HG03196 (cell line): ENCODE results near the gene ZBED4.
A peak's percentile ranks its signal among the peaks of the same experiment; 100 is the strongest.

Experiments
- ATAC-seq: cut with Tn5 transposase; IDR thresholded peaks from one replicate; pipeline ENCODE4 v1.9.1; 2021; ENCODE audit not compliant: unreplicated experiment

The ZBED4 gene

DNA sequence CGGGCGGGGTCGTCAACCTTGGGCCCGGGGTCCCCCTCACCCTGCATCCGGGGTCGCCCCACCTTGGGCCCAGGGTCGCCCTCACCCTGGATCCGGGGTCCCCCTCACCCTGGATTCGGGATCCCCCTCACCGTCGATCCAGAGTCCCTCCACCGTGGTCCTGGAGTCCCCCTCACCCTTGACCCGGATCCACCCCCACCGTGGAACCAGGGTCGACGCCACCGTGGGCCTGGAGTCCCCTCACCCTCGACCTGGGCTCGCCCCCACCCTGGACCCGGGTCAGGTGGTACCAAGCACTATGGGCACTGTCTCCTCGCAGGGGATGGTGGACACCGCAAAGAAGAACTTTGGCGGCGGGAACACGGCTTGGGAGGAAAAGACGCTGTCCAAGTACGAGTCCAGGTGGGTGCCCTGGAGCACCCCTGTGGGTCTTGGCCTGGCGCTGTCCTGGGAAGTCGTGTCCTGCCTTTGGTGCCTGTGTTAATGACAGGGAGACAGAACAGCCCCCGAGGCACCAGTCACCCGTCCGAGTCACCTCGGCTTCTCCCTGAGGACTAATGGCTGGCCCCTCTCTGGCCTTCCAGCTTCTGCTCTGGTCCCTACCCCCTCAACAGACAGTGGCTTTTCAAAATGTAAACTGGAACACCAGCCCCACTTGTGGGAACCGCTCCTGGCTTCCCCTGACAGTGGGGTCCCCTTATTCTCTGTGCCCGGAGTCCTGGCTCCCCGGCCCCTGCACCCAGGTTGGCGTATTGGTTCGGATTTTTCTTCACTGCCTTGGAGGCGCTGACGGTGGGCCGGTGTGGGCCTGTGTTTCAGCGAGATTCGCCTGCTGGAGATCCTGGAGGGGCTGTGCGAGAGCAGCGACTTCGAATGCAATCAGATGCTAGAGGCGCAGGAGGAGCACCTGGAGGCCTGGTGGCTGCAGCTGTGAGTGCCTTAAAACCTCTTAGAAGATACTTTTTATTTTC is 65.6 kb downstream of the ZBED4 start:
- peak; percentile 7 for ATAC-seq

DNA sequence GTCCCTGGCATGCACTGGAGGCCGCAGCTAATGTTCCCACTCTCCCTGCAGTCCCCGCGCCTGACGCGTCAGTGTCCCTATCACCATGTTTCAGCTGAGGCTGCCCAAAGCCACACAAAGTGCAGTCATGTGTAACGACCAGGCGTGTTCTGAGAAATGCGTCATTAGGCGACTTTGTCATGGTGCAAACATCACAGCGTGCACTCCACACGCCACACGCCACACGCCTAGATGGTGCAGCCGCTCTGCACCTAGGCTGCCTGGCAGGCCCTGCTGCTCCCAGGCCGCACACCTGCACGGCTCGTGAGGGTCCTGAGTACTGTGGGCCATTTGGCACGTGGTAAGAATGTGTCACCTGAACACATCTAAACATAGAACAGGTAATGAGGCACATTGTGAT is 67.2 kb downstream of the ZBED4 start:
- ATAC-seq: no peak

GRCh38 chr22:49921508-49922278 is 68.0 kb downstream of the ZBED4 start:
- ATAC-seq: no peak

DNA sequence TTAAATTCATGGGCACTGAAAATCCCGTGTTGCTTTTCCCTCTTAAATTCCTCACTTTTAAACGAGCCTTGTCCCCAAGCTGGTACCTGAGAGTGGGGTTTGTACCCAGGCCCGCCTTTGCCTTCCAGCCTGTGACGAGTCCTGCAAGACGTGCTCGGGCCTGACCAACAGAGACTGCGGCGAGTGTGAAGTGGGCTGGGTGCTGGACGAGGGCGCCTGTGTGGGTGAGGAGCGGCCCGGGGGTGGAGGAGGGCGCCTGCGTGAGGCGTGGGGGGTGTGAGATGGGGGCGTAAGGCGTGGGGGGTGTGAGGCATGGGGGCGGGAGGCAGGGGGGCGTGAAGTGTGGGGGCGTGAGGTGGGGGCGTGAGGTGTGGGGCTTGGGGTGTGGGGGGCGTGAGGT is 68.8 kb downstream of the ZBED4 start:
- no peak for ATAC-seq

GRCh38 chr22:49922926-49923325 is 69.3 kb downstream of the ZBED4 start:
- ATAC-seq: no peak

GRCh38 chr22:49923445-49923844 is 69.8 kb downstream of the ZBED4 start:
- no peak for ATAC-seq

DNA sequence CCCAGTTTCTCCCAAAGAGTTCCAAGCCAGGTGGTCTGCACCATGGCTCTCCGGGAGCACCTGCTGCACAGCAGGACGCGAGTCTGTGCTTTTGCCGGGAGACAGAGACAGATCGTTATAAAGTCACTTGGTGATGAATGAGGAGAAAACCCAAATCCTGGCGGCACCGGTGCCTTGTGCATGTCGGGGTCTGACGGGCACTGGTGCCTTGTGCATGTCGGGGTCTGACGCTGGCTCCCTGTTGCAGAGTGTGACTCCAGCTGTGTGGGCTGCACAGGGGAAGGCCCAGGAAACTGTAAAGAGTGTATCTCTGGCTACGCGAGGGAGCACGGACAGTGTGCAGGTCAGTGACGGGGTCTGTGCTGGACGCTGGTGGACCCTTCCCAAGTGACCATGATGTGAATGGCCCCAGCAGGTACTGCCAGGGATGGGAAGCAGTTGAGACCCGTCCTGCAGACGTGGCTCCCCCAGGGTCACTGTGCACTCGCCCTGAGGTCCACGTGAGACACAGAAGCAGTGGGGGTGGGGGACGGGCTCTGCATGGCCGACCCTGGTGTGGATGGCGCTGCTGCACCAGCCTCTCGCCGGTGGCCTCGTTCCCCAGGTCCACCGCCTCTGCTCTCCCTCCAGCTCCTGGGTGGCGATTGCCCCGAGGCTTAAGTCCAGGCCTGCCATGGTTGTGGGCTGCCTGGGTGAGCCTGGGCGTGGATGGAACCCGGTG is 70.6 kb downstream of the ZBED4 start:
- no peak for ATAC-seq

DNA sequence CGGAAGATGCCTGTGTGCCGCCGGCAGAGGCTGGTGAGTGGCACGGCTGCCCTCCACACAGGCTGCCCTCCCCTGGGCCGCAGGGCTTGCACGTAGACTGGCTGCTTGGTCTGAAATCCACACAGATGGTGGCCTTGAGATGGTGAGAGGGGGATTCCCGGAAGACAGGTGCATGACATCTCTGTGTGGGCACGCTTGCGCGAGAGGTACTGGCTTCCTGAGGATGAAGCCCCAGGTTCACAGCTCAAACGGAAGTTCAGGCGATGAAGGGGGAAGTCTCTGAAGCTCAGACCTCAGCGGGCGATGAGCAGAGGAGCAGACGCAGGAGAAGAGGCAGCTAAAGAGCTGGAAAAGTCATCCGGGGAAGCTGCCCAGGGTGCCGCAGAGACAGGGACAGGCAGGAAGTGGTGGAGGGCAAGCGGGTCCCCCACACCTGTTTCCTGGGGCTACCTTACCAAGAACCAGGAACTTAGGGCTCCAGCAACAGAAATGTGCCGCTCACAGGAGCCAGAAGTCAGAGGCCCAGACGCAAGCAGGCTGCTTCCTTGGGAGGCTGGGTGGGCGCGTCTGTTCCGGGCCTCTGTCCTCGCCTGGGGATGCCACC is 72.0 kb downstream of the ZBED4 start:
- no peak for ATAC-seq

DNA sequence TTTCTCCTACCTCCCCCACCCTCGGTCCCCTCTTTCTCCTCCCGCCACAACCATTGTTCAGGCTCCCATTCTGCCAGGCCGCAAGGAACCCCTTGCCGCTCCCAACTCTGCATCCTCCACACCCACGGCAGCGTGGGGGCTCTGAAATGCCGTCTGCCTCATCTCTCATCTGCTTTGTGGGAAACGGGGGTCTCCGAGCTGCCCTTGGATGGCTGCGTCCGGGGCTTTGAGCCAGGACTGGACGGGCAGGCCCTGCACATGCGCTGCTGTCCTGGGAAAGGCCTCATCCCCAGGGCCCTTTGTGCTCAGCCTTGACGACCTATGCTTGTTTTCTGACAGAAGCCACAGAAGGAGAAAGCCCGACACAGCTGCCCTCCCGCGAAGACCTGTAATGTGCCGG is 73.3 kb downstream of the ZBED4 start:
- ATAC-seq: no peak

DNA sequence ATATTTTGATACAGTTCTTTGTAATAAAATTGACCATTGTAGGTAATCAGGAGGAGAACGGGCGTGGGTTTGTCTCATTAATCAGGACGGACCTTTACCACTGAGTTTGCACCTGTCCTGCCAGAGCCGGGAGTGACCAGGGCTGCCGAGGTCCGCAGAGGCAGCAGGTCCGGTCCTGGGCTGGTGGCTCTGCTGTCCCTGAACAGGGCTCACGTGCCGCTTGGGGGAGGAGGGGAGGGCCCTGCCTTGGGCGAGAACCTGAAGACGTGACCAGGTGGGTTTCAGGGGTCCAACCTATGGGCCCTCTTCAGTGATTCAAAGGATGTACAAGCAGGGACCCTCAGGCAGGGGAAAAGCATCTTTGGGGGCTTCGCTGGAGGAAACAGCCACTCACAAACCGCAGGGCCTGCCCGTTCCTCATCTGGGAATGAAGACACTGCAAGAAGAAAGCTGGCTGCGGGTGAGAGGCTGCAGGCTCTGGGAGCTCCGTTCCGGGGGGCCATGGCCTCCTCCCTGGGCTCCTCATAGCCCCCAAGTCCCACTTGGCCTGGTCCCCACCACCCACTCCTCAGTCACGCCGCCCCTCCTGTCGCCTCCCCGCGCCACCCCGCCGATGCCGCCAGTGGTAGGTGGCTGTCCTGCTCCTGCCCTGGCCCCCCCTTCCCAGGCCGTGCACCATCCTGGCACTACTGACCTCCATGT is 74.0 kb downstream of the ZBED4 start:
- ATAC-seq: no peak

- no peak for ATAC-seq
Observed at GRCh38 chr22:49928185-49928495, 74.5 kb downstream of the ZBED4 start.

DNA sequence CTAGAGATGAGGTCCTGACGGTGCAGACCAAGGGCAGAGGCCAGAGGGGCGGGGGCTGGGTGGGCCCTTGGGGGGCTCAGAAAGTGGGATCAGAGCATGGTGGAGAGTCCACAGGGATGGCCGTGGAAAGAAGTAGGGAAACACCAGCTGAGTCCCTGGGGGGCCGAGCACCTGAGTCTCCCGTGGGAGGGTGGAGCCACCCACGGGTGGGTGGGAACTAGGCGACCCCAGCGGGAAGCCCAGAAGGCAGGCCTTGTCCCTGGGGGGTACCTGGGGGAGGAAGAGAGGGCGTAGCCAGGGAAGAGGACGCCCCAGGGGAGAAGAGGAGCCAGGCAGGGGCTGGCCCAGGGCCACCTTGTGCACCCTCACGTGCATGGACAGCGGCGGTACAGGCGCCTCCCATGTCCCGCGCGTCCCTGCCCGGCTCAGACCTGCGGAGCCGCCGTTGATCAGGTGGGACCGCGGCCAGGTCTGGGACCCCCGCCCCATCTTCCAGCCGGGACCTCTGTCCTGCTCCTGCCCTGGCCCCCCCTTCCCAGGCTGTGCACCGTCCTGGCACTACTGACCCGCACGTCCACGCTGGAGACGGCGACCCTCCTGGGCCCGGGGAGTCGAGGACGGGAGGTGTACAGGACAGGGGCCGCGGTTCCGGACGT is 75.0 kb downstream of the ZBED4 start:
- ATAC-seq: no peak

DNA sequence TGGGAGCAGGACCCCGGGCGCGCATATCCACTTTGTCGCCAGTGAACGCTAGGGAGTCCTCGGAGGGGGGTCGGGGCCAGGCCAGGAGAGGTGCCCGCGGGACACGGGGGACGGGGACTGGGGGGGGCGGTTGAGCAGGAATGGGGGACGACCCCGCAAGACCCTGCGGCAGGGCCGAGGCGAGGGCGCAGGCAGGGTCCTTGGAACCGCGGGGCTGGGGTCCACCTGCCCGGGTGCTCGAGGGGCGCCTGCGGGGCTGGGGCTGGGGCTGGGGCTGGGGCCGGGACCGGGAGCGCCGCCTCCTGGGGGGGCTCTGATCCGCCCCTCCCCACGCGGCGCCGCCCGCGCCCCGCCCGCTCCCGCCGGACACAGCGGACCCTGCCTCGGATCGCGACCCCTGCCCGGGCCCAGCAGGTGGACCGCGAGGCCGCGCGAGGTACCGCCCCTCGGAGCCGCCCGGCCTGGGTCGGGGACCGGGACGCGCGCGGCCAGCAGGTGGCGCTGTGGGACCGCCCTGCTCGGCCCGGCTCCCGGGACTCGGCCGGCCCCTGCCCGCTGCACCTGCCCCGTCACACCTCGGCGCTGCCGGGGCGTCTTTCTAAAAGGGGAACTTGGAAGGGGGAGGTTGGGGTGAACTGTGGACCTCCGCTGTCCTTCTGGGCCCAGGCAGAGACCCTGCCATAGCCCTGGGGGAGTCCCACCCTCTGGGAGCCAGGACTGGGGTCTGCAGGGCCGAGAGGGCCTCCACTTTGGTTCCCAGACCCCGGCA is 75.8 kb downstream of the ZBED4 start:
- ATAC-seq: peak; percentile 30

DNA sequence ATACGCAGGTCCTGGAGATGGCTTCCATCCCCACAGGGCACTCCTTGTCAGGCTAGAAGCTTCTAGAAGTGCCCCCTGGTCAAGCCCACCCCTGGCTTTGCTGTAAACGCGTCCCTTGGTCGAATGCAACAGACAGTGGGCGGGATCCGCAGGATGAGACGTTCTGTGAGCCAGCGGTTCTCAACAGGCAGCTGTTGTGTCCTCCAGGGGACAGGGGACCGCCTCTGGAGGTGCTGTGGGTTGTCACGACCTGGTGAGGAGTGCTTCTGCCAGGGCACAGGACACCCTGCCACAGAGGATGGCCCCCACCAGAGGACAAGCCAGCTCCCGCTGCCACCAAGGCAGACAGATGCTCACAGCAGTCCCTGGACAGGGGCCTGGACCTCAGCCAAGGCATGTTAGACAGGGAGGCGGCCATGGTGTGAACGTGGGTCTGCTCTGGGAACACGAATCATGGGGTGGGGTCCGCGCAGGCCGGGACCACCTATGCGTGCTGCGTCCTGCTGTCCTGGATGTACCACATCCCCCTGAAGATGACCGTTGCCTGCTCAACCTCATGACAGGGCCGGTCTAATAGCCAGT is 76.4 kb downstream of the ZBED4 start:
- ATAC-seq: no peak

- ATAC-seq: peak; percentile 40
Observed at GRCh38 chr22:49930596-49931412, 77.2 kb downstream of the ZBED4 start.

DNA sequence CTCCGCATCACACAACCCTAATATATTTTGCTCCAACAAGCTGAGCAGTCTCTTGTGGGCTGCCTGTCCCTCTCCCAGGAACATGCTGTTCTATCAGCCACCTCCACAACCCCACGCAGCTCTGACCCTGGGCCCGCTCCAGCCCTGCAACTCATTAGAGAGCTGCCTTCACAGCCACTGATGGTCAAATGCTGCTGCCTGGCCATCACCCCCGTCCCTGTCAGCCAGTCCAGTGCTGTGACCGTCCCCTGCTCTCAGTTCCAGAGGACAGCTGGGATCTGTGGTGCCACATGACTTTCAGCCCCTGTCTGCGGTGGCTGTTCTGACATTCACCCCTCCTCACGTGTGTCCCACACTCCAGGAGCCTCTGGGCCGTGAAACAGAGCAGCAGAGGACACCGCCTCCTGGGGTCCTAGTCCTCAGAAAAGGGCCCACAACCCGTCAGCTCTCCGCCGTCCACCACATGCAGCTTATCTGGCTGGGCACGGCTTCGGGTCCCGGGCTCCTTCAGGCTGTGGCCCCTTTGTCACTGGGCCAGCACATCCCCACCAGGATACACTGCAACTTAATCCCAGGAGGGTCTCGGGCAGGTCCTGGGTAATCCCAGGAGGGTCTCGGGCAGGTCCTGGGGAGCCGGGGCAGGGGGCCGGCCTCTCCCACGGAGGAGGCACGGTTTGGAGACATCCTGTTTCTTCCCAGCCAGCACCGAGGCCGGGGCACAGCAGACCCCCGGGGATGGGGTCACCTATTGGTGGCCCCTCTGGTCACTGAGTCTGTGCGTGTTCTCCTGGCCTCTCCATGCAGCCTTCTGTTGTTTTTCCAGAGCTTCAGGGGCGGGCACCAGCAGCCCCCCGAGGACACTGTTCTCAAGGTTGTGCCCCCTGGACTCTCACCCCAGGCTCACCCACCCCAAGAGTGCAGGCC is 79.9 kb downstream of the ZBED4 start:
- no peak for ATAC-seq
